SIG-M5 (cell line): ENCODE measurements around the gene IAH1.

Experiments used
- DNase-seq: peaks from one replicate; lab custom pipeline; 2025; lab: John Stamatoyannopoulos, UW

Gene IAH1, protein sequence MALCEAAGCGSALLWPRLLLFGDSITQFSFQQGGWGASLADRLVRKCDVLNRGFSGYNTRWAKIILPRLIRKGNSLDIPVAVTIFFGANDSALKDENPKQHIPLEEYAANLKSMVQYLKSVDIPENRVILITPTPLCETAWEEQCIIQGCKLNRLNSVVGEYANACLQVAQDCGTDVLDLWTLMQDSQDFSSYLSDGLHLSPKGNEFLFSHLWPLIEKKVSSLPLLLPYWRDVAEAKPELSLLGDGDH

GRCh38 chr2:9474361-9475057, at the start of gene IAH1:
Gene IAH1, plus strand, starts transcription at chr2:9474551. Its CDS starts 16 bp downstream, at chr2:9474567.
- DNase-seq, result no peak

DNA sequence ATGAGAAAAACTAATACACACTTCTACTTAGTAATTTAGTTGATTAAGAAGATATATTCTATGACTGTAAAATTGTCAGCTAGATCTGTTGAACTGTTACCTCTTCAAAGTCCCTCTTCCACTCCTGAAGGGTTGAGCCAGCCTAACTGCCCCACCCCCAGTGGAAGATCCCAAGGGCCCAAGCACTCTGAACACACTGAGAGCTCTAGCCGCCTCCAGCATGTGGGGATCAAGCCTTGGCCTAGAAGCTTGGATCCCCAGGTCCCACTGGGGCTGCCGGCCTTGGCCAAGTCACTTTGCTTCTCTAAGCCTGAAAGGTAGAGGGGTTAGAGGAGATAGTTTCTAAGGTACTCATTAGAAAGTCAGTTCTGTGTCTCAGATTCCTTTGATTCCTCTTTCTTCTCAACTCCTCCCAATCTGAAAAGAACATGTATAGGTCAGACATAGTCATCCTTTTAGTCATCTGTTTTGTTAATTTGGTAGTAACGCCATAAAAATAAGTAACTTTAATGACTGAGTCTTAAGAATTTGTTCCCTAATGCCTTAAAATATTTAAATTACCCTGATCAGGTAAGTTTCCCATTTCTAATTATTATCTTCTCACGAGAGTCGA, 45.3 kb upstream of the IAH1 start:
- no peak for DNase-seq

GRCh38 chr2:9430316-9431293, 43.7 kb upstream of the IAH1 start:
- no peak for DNase-seq

DNA sequence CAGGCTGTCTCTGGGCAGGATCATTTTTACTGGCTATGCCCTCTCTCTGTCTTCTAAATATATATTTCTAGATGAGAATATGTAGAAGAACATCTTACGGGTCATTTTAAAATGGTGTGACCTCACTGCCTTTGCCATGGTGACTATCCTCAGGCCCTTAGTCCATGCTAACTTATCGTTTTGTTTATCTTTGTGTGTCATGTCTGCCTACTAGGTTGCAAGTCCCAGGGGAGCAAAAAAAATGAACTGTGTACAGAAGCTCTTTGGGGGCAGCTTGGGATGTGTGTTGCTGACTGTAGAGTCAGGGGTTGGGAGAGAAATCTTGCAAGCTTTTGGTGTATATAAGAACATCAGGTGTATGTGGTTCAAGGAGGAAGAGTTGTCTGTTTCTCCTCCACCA, 39.9 kb upstream of the IAH1 start:
- no peak for DNase-seq

GRCh38 chr2:9439536-9439935, 34.8 kb upstream of the IAH1 start:
- no peak for DNase-seq

GRCh38 chr2:9440058-9440727, 34.2 kb upstream of the IAH1 start:
- no peak for DNase-seq

DNA sequence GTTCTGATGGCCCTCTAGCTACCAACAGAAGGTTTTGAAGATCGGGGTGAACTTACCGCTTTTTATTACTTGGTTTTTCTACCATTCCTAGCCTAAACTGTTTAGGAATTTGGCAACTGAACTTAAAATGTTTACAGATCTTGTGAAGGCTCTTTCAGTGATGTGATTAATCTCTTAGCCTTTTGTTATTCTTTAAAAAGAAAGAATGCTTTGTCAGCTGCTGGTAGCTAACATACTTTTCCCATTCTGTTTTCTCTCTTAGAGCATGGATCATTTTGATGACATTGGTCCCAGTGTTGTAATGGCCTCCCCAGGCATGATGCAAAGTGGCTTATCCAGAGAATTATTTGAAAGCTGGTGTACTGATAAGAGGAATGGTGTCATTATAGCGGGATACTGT, 32.8 kb upstream of the IAH1 start:
- DNase-seq, result no peak

GRCh38 chr2:9443526-9443925, 30.8 kb upstream of the IAH1 start:
- DNase-seq, result no peak

DNA sequence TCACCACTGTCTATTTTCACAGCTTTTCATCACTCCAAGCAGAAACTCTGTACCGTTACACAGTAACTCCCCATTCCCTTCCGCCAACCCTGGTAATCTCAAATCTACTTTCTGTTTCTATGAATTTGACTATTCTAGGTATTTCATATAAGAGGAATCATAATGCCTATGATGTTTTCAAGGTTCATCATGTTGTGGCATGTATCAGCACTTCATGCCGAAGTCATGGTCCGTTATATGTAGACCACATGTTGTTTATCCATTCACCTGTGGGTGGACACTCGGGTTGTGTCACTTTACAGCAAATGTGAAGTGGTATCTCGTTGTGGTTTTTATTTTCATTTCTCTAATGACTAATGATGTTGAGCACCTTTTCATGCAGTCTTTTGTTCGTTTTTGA, 29.3 kb upstream of the IAH1 start:
- no peak for DNase-seq

- no peak for DNase-seq
Measured at GRCh38 chr2:9451231-9451630, 23.1 kb upstream of the IAH1 start.

DNA sequence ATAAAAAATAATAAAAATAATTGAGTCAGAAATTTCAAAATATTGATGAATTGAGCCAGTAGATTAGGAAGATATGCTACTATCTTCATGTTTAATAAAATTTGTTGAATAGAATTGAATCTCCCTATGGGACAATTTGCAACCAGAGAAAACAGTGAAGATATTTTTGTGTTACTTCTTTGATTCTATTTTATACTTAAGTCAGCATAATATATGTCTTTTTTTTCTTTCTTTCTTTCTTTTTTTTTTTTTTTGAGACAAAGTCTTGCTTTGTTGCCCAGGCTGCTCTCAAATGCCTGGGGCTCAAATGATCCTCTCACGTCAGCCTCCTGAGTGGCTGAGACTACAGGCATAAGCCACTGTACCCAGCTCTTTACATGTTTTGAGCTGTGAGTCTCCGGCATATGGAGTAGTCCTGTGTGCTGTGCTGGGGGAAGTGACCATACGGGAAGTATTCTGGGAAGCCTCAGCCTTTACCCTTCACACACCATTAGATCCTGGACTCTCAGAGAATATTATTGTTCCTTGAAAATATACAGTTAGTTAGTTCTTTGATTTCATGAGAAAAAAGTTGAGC, 13.8 kb upstream of the IAH1 start:
- no peak for DNase-seq

DNA sequence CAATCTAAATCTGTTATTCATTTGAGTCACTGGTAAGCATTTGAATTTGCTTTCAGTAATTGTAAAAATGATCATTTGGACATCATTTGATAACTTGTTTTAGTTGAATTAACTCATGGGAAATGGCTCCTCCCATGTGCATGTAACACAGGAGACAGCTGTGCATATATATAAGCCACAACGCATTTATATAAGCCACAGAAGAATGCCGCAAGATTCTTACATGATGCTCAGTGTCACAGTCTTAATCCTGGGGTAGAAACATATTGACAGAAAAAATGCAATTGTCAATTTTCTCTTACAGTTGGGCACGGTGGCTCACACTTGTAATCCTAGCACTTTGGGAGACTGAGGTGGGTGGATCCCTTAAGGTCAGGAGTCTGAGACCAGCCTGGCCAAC, 13.3 kb upstream of the IAH1 start:
- DNase-seq, result no peak

- no peak for DNase-seq
Measured at GRCh38 chr2:9462313-9462712, 12.0 kb upstream of the IAH1 start.

- DNase-seq, result no peak
Measured at GRCh38 chr2:9462886-9463697, 11.3 kb upstream of the IAH1 start.

- DNase-seq, result no peak
Measured at GRCh38 chr2:9463698-9464034, 10.7 kb upstream of the IAH1 start.

- DNase-seq, result no peak
Measured at GRCh38 chr2:9465170-9465569, 9.2 kb upstream of the IAH1 start.

GRCh38 chr2:9466147-9466683, 8.1 kb upstream of the IAH1 start:
- DNase-seq, result no peak

DNA sequence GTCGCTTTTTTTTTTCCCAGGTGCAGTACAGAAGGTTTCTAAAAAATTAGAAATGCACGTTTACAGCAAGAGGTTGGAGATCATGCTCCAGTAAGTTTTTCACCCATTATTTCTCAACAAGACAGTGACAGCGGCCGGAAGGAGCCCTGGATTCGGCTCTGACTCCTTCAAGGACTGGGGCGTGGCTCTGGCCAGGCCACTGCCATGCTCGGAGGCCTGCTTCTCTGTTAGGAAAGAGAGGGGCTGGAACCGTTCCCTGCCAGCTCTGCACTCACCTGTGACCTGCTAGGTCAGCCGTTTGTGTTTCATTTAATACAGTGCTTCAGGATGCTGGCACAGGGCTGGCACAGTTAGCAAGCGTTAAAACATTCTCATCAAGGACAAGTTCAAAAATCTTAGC, 6.7 kb upstream of the IAH1 start:
- DNase-seq, result no peak

GRCh38 chr2:9471206-9471605, 3.1 kb upstream of the IAH1 start:
- no peak for DNase-seq

DNA sequence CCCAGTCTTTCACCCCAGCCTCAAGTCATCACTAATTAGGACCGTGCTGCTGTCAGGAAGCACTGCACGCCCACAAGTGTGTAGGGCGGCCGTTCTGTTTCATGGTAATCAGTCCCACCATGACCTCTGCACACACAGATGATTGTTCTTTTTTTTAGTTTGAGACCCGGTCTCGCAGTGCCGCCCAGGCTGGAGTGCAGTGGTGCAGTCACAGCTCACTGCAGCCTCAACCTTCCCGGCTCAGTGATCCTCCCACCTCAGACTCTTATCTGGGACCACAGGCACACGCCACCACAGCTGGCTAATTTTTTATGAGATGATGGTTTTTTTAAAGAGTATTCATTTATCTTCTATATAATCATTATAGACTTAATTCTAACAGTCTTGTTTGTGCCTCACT, 1.8 kb upstream of the IAH1 start:
- DNase-seq, result no peak
